Calu3 (cell line): Measurements from ENCODE around the gene BAG1. TPM values are rescaled to one million over a fixed set of nuclear protein-coding genes. Genes with fewer than 3 reads are reported as not detected.

Experiments
- BruUV-seq: library from RNA; stranded (reverse); fragments of 400-500 nt; replicated peaks from 2 replicates; lab custom pipeline; 2021; lab: Mats Ljungman, UMichigan
- CTCF ChIA-PET: fragments of 300-600 bp; sonication (Branson Sonifier 250); formaldehyde crosslinking; loops from one replicate; lab custom pipeline; 2022; ENCODE audit warnings: antibody characterized with exemption; lab: Charles Lee
- DNase-seq: peaks from one replicate; pipeline ENCODE4 v3.0.0; 2022
- H3K27ac Mint-ChIP-seq: one replicate; pipeline ENCODE4 v1.8.0; 2022; ENCODE audit warnings: mixed read lengths; ENCODE audit not compliant: unreplicated experiment
- H3K27me3 Mint-ChIP-seq: one replicate; pipeline ENCODE4 v1.8.0; 2022; ENCODE audit warnings: mixed read lengths; ENCODE audit not compliant: unreplicated experiment
- H3K36me3 Mint-ChIP-seq: one replicate; pipeline ENCODE4 v1.8.0; 2022; ENCODE audit warnings: mild to moderate bottlenecking, moderate library complexity, mixed read lengths; ENCODE audit not compliant: insufficient read depth, unreplicated experiment
- H3K4me1 Mint-ChIP-seq: one replicate; pipeline ENCODE4 v1.8.0; 2022; ENCODE audit warnings: mild to moderate bottlenecking, low read depth, mixed read lengths; ENCODE audit not compliant: unreplicated experiment
- H3K4me3 Mint-ChIP-seq: one replicate; pipeline ENCODE4 v1.8.0; 2022; ENCODE audit warnings: mild to moderate bottlenecking, low read depth, moderate library complexity, mixed read lengths; ENCODE audit not compliant: unreplicated experiment
- H3K9me3 Mint-ChIP-seq: one replicate; pipeline ENCODE4 v1.8.0; 2022; ENCODE audit warnings: low read depth, mixed read lengths; ENCODE audit not compliant: unreplicated experiment
- CTCF ChIP-seq: fragments of 200-600 bp; IDR thresholded peaks from one replicate; pipeline ENCODE4 v1.8.0; 2022; ENCODE audit warnings: antibody characterized with exemption; ENCODE audit not compliant: unreplicated experiment
- intact Hi-C: fragments of 100-400 bp; cut with micrococcal nuclease; formaldehyde crosslinking; loops from one replicate; pipeline ENCODE4 v1.10.0; 2022; ENCODE audit not compliant: unreplicated experiment
- total RNA-seq: library from RNA; stranded (reverse); gene quantifications from 2 replicates; pipeline ENCODE4 v1.2.3, GENCODE V29; 2022

Gene BAG1
- total RNA-seq, 1 experiment from 2014 or later, result 35.2 TPM

GRCh38 chr9:33291901-33292300 is 27.4 kb upstream of the BAG1 start:
- no TSS peak for BruUV-seq
- Mint-ChIP-seq H3K4me1 (peaks cover 25% of the 10 kb centered on the region), H3K36me3 (peaks cover 46% of the 10 kb centered on the region), H3K9me3 (no peaks in the 10 kb centered on the region), H3K4me3 (peak overlapping the region; percentile 38), H3K27me3 (no peaks in the 10 kb centered on the region), H3K27ac (peak overlapping the region; percentile 54)
- intact Hi-C loops, result loop anchor here (5.0 kb wide), 1 partner anchor 65 kb away; no protein-coding TSS in a partner anchor
- no peak for DNase-seq
- CTCF ChIA-PET, result no interaction called here
- TF ChIP-seq CTCF, result no peak

GRCh38 chr9:33291031-33291397 is 26.5 kb upstream of the BAG1 start:
- no TSS peak for BruUV-seq

GRCh38 chr9:33290247-33291030 is 25.9 kb upstream of the BAG1 start, which contains the start of gene NFX1:
Gene NFX1, plus strand, starts transcription at chr9:33290516. Its CDS starts 57 bp downstream, at chr9:33290573.
- intact Hi-C loops, result loop anchor here (5.0 kb wide), 1 partner anchor 63 kb away; no protein-coding TSS in a partner anchor
- no peak for TF ChIP-seq CTCF

More at GRCh38 chr9:33291031-33291397, 26.5 kb upstream of the BAG1 start:
- Mint-ChIP-seq H3K4me1 (peaks cover 16% of the 10 kb centered on the region), H3K27ac (peak overlapping the region; percentile 100), H3K36me3 (peaks cover 37% of the 10 kb centered on the region), H3K4me3 (peak overlapping the region; percentile 98), H3K27me3 (no peaks in the 10 kb centered on the region), H3K9me3 (no peaks in the 10 kb centered on the region)
- no peak for DNase-seq
- no peak for TF ChIP-seq CTCF
- CTCF ChIA-PET, result no interaction called here
- intact Hi-C loops, result loop anchor here (5.0 kb wide), 1 partner anchor 64 kb away; no protein-coding TSS in a partner anchor

GRCh38 chr9:33289936-33290246 is 25.4 kb upstream of the BAG1 start:
- no peaks in the 10 kb centered on the region for H3K27me3 Mint-ChIP-seq
- intact Hi-C loops, result loop anchor here (5.0 kb wide), 2 partner anchors 63 to 182 kb away; partner anchors contain the start of gene NOL6
- CTCF ChIA-PET, result interaction anchor here (0.6 to 1.3 kb wide), 3 partner anchors 163 to 490 kb away, joined by 3 to 4 read pairs (median 3); no protein-coding TSS in a partner anchor
- no peak for DNase-seq
- peaks cover 32% of the 10 kb centered on the region for H3K36me3 Mint-ChIP-seq
- H3K9me3 Mint-ChIP-seq, result no peaks in the 10 kb centered on the region
- TSS peak; percentile 94 for BruUV-seq
- no peak for TF ChIP-seq CTCF
- peaks cover 14% of the 10 kb centered on the region for H3K4me1 Mint-ChIP-seq
- peak overlapping the region; percentile 98 for H3K4me3 Mint-ChIP-seq
- H3K27ac Mint-ChIP-seq, result peak overlapping the region; percentile 100

More at GRCh38 chr9:33290247-33291030, 25.9 kb upstream of the BAG1 start, which contains the start of gene NFX1:
- peaks cover 35% of the 10 kb centered on the region for H3K36me3 Mint-ChIP-seq
- peak; percentile 92 for DNase-seq
- BruUV-seq, result TSS peak; percentile 34
- peak within 1 kb of the TSS; percentile 100 for H3K27ac Mint-ChIP-seq
- no peaks in the 10 kb centered on the region for H3K27me3 Mint-ChIP-seq
- no peaks in the 10 kb centered on the region for H3K9me3 Mint-ChIP-seq
- peak within 1 kb of the TSS; percentile 98 for H3K4me3 Mint-ChIP-seq
- CTCF ChIA-PET, result interaction anchor here (0.6 to 1.3 kb wide), 3 partner anchors 163 to 490 kb away, joined by 3 to 4 read pairs (median 3); no protein-coding TSS in a partner anchor
- peaks cover 14% of the 10 kb centered on the region for H3K4me1 Mint-ChIP-seq
